Right lung (tissue), 5 donors: ENCODE results near the gene AGPAT2. TPM values are rescaled to one million over a fixed set of nuclear protein-coding genes. Genes with fewer than 3 reads are reported as not detected.
"Not testable (repeated sequence)": the region's sequence is repeated elsewhere in the genome, so short reads cannot be mapped to it uniquely, and the experiment has no call there.

Experiments used
- DNase-seq, 2 donors: peaks; one replicate each; pipeline ENCODE4 v3.0.0-alpha.2; 2013
- polyA plus RNA-seq, 5 donors: library from polyadenylated mRNA; unstranded; fragments of 120-200 nt; gene quantifications; one replicate each; pipeline versions ENCODE4 v1.2.1 to v1.2.3, GENCODE V29; 2013; ENCODE audit warnings: inconsistent platforms in 1 of 5, low replicate concordance in 1 of 5; ENCODE audit not compliant: insufficient read length in 5 of 5, insufficient read depth in 1 of 5

The AGPAT2 gene
- polyA plus RNA-seq, 5 donors, result 23.1 to 55.6 (median 27.8) TPM

DNA sequence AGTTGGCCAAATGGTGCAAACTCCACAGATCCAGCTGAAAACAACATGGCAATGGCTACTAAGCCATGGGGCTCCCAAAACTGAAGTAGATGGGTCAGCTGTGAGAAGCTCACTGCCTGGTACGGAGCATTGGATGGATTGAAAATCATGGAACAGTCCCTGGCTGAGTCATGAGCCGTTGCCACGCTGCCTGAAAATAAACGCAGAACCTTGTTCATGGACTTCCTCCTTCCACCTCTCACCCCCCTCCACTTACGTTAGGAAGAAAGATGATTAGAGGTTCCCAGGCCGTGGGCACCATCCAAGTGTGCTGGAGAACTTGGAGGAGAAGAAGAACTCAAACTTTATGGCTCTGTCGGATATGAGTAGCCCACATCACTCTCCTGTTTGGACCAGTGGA lies 18.3 kb upstream of the AGPAT2 start:
- DNase-seq, result no peak

DNA sequence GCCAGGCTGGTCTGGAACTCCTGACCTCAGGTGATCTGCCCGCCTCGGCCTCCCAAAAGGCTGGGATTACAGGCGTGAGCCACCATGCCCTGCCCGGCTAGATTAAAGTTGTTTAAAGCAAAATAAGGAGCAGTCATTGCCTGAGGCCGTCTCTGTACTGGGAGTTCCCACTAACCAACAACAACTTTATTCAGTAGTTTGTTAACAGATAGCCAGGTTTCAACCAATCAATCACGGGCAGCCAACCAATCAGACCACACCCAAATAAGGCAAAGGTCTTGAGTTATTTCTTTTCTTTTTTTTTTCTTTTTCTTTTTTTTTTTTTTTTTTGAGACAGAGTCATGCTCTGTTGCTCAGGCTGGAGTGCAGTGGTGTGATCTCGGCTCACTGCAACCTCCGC lies 17.5 kb upstream of the AGPAT2 start:
- not testable (repeated sequence) for DNase-seq

DNA sequence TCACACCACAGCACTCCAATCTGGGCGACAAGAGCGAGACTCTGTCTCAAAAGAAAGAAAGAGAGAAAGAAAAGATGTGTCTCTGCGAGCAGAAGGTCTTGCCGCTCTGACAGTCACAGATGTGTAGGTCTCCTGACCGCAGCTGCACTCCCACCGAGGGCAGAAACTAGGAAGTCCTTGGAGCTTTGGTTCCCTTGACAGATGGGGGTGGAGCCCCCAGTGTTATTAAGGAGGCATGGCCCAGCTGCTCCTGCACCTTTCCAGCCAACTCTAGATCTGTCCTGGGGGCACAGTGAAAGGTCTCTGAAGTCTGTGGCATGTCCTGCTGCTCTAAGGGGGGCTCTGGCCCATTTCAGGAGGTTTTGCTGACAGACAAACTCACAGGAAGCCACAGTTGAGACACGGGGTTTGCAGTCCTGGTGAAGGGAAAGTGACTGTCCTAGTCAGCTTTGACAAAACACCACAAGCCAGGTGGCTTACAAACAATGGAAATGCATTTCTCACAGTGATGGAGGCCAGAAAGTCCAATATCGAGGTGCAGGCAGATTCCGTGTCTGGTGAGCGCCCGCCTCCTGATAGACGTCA lies 16.1 kb upstream of the AGPAT2 start:
- no peak for DNase-seq

DNA sequence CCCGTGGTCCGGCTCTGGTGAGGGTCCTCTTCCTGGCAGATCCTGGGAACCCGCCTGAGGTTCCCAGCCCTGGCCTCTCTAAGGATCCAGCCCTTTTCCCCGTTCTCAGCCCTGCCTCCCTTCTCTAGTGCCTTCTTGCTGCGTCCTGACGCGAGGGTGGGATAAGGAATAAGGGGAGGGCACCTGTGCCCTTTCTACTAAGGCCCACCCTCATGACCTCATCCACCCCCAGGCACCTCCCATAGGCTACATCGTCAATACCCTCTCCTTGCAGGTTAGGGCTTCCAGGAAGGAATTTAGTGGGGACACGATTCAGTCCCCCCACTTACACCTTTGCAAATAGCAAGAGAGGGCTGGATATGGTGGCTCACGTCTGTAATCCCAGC lies 14.4 kb upstream of the AGPAT2 start:
- no peak for DNase-seq

DNA sequence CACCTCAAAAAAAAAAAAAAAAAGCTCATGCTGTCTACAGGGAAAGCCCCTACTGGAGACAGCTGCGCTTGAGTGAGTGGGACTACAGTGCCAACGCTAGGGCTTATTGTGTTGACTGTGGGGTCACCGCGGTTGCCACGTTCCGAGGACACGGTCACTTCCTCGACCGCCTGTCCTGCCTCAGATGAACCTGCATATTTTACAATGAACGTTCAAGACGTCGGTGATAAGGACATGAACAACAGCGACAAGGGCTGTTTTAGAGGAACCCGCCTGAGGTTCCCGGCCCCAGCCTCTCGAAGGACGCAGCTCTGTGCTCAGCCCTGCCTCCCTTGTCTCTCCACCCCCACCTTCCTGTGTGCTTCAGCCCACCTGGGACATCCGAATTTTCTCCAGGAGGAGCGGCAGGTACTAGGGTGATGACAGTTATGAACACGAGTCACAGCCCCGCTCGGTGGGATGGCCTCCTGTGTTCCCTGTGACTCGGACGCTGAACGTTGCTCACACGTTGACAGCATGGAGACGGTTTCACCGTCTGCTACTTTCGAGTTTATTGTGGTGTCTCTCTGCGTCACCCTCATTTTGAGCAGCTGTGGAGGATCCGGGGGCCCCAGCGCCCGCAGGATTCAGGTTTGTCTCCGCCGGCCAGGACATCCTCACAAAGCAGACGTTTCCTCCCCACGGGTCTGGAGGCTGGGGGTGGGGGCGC lies 13.9 kb upstream of the AGPAT2 start:
- DNase-seq, result no peak

DNA sequence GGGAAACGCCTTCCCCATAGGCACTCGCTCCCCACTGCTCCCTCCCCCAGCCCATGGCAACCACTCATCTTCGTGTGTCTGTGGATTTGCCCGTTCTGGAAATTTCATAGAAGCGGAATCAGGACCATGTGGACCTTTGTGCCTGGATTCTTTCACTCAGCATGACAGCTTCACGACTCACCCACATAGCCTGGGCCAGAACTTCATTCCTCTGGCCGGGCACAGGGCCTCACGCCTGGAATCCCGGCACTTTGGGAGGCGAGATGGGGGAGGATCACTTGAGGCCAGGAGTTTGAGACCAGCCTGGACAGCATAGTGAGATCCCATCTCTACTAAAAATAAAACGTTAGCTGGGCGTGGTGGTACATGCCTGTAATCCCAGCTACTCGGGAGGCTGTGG lies 13.0 kb upstream of the AGPAT2 start:
- no peak for DNase-seq

DNA sequence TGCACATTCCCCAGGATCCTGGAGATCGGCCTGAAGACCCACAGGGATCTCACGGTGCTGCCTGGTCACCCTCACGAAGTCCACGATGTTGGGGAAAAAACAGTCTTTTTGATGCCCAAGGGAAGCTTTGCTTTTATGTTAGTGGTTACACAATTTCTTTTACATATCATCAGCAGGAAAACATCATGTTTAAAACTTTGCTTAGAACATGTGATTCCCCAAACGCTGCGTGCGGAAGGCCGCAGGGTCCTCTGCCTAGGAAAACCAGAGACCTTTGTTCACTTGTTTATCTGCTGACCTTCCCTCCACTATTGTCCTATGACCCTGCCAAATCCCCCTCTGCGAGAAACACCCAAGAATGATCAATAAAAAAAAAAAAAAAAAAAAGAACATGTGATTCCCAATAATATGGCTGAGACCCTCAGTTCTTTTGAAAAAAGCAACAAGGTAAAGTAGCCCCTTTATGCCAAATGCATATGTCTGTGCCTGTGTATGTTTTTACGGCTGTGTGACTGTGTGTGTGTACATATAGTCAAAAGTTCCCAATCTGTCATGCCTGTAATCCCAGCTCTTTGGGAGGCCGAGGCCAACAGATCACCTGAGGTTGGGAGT lies 11.5 kb upstream of the AGPAT2 start:
- no peak for DNase-seq

DNA sequence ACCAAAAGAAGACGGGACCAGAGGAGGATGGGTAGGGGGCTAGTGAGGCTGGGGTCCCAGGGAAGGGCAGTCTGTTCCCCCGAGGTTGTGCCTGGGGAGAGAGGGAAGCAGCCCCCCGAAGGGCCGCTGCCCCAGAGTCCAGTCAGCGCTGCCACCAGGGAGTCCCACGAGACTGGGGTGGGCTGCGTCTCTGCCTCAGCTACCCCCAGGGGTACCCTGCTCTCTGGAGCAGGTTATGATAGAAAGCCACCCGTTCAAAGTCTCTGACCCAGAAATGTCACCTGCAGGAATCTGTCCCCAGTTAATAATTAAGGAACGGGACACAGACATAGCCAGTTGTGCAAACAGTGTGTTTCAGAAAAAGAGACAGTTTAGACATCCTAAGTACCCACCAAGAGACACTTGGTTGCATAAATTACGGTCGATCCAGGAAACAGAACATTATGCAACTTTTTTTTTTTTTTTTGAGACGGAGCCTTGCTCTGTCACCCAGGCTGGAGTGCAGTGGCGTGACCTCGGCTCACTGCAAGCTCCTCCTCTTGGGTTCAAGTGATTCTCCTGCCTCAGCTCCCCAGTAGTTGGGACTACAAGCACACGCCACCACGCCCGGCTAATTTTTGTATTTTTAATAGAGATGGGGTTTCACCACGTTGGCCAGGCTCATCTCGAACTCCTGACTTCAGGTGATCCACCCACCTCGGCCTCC lies 10.7 kb upstream of the AGPAT2 start:
- no peak for DNase-seq

DNA sequence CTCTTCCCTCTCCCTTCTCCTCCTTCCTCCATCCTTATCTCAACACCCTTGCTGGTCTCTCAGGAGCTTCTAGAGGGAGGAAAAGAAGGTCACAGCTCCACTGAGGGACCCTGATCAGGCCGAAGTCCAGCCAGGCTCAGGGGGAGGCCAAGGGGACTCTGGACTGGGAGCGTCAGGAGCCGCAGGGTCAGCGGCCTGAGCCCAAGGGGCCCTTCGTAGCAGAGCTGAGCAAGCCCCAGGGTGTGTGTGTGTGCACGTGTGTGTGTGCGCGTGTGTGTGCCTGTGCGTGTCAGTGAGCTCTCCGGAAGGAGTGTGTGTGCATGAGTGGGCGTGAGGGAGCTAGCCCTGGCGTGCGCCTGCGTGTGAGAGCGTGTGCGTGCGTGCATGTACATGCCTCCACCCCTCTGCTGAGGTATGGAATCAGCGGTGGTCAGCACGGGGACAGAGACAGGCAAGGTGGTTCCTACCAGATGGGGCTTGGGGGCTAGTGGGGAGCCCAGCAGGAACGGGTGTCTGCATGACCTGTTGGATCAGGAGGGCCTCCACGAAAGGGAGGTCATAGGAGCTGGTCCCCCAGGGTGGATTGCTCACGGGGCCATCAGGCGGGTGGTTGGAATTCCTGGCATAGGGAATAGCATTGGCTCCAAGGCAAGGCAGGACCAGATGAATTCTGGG lies 10.0 kb upstream of the AGPAT2 start:
- DNase-seq, result no peak

DNA sequence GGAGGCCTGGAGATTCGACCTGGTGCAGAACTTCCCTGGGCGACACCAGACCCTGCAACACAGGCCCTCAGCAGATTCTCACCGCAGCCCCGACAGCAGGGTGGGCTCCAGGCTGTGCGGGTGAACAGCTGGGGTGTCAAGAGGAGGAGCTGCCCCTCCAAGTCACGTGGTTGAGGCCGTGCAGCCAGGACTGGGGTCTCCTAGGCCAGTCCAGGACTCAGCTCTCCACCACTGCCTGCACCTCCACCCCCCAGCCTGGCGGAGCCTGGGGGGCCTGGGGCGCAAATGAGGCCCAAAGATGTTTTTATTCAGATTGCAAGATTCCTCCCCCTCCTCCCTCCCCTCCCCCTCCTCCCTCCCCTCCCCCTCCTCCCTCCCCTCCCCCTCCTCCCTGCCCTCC lies 9.2 kb upstream of the AGPAT2 start:
- DNase-seq, result no peak

DNA sequence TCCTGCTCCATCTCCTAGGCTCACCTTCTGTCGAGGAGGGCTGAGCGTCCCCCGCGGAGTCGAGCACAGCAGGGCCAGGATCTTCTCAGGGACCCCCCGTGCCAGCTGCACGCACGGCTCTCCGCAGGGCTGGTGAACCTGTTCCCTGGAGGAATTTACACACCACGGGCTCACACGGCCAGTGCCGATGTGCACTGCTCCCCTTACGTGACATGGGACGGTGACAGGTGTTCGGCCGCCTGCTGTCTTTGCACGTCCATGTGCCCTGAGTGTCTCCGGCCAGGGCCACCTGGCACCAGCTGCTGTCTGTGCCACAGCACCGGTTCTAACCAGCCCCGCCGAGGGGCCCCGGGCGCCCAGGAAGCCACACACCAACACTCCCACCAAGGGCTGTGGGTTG lies 8.7 kb upstream of the AGPAT2 start:
- no peak for DNase-seq

DNA sequence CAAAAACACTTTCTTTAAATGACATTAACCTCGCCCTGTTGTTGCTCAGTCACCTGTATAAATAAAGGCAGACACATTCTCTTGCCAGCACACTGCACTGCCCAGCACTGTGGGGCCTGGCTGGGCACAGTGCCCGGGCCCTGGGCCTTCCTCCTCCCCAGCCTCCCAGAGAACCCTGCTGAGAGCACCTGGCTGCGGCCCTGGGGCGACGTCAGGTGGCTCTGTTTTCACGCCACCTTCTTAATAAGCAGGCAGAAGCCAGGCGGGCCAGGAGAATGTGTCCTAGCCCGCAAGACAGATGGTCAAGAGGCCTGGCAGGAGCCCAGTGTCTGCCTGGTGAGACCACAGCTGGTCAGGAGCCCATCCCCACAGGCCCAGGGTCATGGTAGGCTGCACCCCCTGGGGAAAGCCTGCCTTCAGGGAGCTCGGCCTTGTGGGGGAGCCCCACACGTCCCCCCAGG lies 8.2 kb upstream of the AGPAT2 start:
- DNase-seq, result no peak

DNA sequence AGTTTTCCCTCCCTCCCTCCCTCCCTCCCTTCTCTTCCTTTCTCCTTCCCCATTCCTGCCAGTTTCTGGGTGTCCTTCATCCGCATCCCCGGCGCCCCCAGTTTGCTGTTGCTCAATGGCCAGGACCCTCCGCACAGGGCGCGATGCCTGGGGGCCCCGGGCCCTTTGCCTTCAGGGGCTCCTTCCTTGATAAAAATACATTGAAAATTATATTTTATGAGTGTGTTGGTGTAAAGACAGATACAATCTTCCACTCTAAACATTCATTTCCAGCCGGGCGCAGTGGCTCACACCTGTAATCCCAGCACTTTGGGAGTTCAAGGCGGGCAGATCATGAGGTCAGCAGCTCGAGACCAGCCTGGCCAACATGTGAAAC lies 7.6 kb upstream of the AGPAT2 start:
- DNase-seq, result no peak

DNA sequence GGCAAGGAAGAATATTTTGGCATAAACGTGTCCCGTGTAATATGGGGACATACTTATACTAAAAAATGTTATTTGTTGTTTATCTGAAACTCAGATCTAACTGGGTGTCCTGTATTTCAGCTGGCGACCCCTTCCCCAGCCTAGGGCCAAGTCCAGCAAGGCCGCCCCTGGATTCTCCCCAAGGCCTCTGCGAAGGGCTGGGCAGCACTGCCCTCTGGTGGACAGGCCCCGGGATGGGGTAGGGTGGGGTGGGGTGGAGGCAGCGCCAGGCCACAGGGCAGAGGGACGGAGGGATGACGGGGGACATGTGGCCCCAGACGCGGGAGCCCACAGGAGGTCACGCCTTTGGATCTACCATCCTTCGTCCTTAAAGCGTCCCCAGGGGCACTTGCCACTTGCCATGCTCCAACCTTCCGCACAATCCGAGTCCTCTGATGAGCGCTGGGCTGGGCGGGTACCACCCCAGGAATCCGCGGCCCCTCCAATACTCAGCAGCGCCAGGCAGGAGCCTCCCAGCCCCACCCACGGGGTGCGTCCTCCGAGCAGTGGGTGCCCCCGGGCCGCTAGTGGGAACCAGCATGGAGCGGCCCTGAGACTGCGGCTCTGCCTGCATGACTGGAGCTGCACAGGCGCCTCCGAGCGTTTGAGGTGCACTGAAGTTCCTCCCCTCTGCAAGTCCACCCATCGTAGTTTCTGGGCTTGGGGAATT lies 7.1 kb upstream of the AGPAT2 start:
- DNase-seq, result no peak

DNA sequence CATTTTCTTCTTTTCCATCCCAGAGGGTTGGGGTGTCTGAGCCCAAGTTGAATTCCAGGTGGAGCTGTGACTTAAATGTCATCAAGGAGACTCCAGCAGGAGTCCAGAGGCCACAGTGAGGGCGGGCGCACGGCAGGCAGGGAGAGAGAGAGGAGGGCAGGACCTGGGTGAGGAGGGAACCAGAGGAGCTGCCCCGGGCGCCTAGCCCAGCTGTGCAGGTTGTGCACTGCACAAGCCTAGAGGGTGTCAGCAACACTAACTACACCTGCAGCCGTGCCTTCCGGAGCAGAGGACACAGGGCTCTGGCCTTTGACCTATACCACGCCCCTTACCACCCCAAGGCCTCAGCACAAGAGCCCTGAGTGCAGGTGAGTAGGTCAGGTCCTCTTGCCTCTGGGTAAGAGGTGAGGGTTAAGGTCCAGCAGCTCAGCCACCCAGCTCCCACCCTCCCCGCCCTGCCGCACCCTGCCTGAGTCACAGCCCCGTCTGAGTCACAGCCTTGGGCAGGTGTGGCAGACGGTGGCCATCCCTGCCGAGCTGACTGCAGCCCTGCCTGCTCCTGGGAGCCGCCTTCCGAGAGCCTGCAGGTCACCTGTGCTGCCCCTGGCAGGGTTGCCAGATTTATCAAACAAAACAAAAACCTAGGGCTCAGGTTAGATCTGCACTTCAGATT lies 6.4 kb upstream of the AGPAT2 start:
- no peak for DNase-seq

DNA sequence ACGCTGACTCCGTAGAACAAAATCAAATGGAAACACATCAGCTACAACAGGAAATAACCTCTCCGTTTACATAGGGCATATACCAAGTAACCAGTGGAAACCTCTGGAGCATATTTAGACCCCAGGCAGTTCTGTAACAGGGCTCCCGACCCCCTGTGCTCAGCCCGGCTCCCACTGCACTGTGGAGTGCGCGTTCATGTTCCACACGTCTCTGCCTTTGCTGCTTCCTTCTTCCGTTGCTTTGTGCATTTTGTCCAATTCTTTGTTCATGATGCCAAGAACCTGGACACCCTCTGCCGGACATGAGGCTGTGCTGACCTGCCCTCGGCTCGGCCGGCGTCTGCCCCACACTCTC lies 5.9 kb upstream of the AGPAT2 start:
- DNase-seq, result no peak

DNA sequence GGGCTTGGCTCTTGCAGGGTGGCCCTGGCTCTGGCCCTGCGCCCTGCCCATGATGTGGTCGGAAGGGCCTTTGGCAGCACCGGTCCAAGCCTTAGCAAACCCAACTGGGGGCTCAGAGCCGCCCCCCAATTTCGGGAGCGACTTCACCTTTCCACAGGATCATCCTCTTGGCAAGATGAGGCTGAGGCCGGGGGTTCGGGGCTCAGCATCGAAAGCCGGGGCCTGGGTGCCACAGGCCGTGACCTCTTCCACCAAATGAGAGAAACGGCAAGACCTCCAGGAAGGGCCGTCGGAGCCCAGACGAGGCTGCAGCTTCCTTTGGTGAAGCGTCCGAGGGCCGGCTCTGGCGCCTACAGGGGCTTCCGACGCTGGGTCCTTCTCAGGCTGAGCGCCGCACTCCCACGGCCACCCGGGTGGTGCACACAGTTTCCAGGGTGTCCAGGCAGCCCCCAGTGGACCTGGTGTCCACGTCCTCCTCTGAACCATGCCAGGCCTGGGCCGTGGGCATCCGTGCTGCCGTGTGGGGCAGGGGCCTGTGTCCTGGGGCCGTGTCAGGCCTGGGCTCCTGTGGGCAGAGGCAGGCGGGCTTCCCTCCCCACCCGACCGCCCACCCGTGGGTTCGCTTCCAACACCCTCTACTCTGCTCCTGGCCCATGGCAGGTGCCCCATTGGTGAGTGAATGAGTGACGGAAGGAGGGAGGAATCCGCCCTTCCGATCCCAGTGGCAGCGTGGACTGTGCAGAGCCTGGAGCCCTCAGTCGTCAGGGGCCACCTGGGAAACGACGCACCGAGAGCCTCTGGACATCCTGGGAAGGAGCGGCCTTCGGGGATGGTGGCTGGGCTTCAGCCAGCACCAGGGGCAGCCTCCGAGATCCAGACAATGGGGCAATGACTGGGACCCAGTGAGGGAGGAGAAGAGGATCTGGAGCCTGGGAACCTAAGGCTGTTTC lies 5.2 kb upstream of the AGPAT2 start:
- DNase-seq, result no peak

DNA sequence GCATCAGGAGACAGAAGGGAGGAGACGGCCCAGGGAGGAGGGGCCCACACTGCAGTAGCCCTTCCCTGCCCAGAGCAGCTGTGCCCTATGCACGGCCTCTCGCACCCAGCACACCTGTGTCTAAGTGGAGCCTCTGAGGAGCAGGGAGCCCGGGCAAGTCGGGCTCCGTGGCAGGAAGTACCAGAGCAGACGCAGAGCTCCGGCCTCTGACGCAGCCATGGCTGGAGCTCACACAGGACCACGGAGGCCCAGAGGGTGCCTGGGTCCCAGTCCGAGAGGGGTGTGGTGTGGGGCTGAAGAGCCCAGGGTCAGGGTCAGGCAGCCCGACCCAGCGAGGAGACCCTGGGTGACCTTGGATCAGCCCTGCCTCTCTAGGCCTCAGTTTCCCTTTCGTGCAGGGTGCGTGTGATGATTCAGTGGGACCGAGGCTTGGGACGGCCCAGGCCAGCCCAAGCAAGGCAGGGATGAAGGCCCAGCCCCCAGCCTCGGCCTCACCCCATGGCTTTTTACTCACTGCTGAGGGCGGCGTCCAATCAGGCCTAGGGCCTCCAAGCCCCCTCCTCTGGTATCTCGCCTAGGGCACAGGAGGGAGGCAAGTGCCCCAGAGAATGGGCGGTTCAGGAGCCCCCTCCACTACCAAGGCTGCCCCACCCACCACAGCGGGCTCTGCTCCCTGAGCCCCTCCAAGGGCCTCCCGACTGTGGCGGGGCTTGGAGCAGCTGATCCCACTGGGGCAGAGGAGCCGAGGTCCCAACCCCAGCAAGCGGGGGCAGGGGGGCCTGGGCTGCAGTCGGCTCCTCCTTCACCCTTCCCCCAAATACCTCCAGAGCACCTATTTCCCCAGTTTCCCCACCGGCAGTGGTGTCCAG lies 4.3 kb upstream of the AGPAT2 start:
- DNase-seq, result no peak

DNA sequence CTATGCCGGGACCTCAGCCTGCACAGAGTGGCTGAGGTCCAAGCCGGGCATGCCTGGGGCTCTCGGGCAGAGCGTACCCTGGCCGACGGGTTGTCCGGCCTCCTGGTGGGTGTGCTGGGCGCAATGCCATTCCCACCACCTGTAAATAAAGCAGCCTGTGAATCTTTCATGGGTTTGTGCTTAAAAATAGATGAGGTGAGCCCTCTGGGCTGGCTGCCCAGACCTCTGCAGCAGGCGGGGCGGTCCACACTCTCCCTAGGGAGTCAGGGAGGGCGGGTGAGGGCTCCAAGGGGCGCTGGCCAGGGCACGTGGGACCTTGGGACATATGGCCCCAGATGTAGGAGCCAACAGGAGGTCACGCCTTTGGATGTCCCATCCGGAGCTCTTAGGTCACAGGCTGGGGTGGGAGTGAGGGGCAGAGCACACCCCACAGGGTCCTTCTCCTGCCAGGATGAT lies 3.6 kb upstream of the AGPAT2 start:
- no peak for DNase-seq
